Vagina (tissue), 2 donors: ENCODE data around the gene ESRRA.

ENCODE experiments used
- POLR2A ChIP-seq, 2 donors: fragments of 450-650 bp; IDR thresholded peaks; one replicate each; pipeline ENCODE4 v1.6.1; 2017; ENCODE audit warnings: antibody characterized with exemption in 2 of 2, mild to moderate bottlenecking in 2 of 2, moderate library complexity in 2 of 2
- POLR2AphosphoS5 ChIP-seq, 2 donors: sonication (generic); formaldehyde crosslinking; IDR thresholded peaks; one replicate each; pipeline ENCODE4 v1.9.0; 2017; ENCODE audit warnings: antibody characterized with exemption in 2 of 2, mild to moderate bottlenecking in 2 of 2, low read depth in 1 of 2; ENCODE audit not compliant: insufficient read depth in 1 of 2
- TF ChIP-seq, protein P1 (sequence below), 3 experiments: fragments of 450-650 bp in 2 of 3; fragments of 200-600 bp in 1 of 3; sonication (generic) in 1 of 3; IDR thresholded peaks; one replicate each; pipeline ENCODE4 v1.5.1; 2017 to 2019; ENCODE audit warnings: antibody characterized with exemption in 3 of 3, mild to moderate bottlenecking in 2 of 3, moderate library complexity in 2 of 3

DNA sequence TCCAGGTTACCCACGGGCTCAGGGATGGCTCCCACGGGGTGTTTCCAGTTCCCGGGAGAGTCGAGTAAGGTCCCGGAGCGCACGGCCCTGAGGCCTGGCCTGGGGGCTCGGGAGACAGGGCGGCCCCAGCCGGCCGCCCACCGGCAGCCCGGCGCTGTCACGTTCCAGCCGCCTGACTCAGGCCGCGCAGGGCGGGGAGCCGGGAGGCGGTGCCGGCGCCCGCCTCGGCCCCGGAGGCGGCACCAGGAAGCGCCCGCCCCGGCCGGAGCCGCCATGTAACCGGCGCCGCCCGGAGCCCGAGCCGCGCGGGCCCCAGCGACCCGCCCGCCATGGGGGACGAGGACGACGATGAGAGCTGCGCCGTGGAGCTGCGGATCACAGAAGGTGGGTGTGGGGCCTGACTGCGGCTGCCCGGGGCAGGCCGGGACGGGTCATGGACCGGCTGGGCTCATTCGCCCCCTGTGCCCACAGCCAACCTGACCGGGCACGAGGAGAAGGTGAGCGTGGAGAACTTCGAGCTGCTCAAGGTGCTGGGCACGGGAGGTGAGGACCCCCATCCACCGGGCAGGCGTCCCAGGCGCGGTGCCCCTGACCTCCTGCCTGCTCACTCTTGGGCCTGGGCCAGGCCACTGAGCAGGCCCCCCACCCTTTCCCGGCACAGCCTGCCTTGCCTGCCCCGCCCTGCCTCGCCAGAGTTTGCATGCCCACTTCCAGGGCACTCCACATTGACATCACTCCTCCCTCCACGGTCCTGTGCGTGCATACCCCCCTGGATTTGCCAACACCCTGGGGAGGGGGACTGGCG is 53.8 kb downstream of the ESRRA start, which contains the start of gene RPS6KA4:
- TF ChIP-seq, protein P1, sequence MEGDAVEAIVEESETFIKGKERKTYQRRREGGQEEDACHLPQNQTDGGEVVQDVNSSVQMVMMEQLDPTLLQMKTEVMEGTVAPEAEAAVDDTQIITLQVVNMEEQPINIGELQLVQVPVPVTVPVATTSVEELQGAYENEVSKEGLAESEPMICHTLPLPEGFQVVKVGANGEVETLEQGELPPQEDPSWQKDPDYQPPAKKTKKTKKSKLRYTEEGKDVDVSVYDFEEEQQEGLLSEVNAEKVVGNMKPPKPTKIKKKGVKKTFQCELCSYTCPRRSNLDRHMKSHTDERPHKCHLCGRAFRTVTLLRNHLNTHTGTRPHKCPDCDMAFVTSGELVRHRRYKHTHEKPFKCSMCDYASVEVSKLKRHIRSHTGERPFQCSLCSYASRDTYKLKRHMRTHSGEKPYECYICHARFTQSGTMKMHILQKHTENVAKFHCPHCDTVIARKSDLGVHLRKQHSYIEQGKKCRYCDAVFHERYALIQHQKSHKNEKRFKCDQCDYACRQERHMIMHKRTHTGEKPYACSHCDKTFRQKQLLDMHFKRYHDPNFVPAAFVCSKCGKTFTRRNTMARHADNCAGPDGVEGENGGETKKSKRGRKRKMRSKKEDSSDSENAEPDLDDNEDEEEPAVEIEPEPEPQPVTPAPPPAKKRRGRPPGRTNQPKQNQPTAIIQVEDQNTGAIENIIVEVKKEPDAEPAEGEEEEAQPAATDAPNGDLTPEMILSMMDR (IDR thresholded peaks at IDR 0.05): no peak
- peak in 1 of 2 donors; percentile 64 for TF ChIP-seq POLR2AphosphoS5 (IDR thresholded peaks at IDR 0.05; ENCODE audit: insufficient read depth in 1 of 2, low read depth in 1 of 2)
- peak in 1 of 2 donors; percentile 12 for TF ChIP-seq POLR2A (IDR thresholded peaks at IDR 0.05)
